ENCODE data around the gene CCDC170. TPM values are rescaled to one million over a fixed set of nuclear protein-coding genes. Genes with fewer than 3 reads are reported as not detected.
"Not testable (repeated sequence)": the region's sequence is repeated elsewhere in the genome, so short reads cannot be mapped to it uniquely, and the experiment has no call there.

CCDC170 gene
- total RNA-seq, 3 donors from 2014 or later (not counting 1 experiment from before 2014, with no cell fraction given), result 0.20 to 0.96 (median 0.25) TPM

GRCh38 chr6:151452750-151453427 lies 40.9 kb upstream of the CCDC170 start:
- intact Hi-C loops (cut with micrococcal nuclease), result loop anchor here (1.0 to 5.0 kb wide), 4 partner anchors 63 to 1530 kb away; partner anchors contain the start of gene FBXO5
- peaks cover 45% of the 10 kb centered on the region in 2 donors for H3K4me1 Mint-ChIP-seq

GRCh38 chr6:151455751-151456398 lies 37.9 kb upstream of the CCDC170 start:
- H3K27ac ChIP-seq (ENCODE audit: low read length); DNase-seq; H3K4me3 Mint-ChIP-seq; H3K27ac Mint-ChIP-seq; H3K4me3 ChIP-seq (ENCODE audit: low read length); intact Hi-C loops (cut with micrococcal nuclease); H3K27me3 ChIP-seq (ENCODE audit: control insufficient read depth, insufficient read depth, low read length); H3K4me1 ChIP-seq (ENCODE audit: control insufficient read depth, insufficient read depth, low read length); ATAC-seq; H3K9me3 ChIP-seq (ENCODE audit: control insufficient read depth, insufficient read depth, low read length); H3K27me3 Mint-ChIP-seq (ENCODE audit: low read depth in 2 of 2); H3K9me3 Mint-ChIP-seq; H3K36me3 Mint-ChIP-seq: not testable (repeated sequence)
- H3K4me1 Mint-ChIP-seq, result peaks cover 44% of the 10 kb centered on the region in 2 donors
- no CpG with 5 or more reads among the region's 10 CpGs for WGBS (ENCODE audit: insufficient coverage)
- H3K36me3 ChIP-seq (ENCODE audit: control insufficient read depth, insufficient read depth, low read length), result peaks cover 16% of the 10 kb centered on the region

More at GRCh38 chr6:151452750-151453427, 40.9 kb upstream of the CCDC170 start:
- Histone ChIP-seq H3K4me1 (ENCODE audit: control insufficient read depth, insufficient read depth, low read length) (peaks cover 4% of the 10 kb centered on the region), H3K9me3 (ENCODE audit: control insufficient read depth, insufficient read depth, low read length) (no peaks in the 10 kb centered on the region), H3K27me3 (ENCODE audit: control insufficient read depth, insufficient read depth, low read length) (no peaks in the 10 kb centered on the region), H3K27ac (ENCODE audit: low read length) (peak overlapping the region; percentile 86), H3K4me3 (ENCODE audit: low read length) (peak overlapping the region; percentile 80), H3K36me3 (ENCODE audit: control insufficient read depth, insufficient read depth, low read length) (no peaks in the 10 kb centered on the region)
- no peak for TF ChIP-seq CTCF (IDR thresholded peaks at IDR 0.05)
- under 1% methylated on average over 24 of the region's 24 CpGs for WGBS (ENCODE audit: insufficient coverage)
- H3K4me3 Mint-ChIP-seq, result peak overlapping the region; percentile 98
- ATAC-seq (no peak), DNase-seq (no peak)
- H3K27me3 Mint-ChIP-seq (ENCODE audit: low read depth in 2 of 2), result no peaks in the 10 kb centered on the region
- H3K36me3 Mint-ChIP-seq, result no peaks in the 10 kb centered on the region
- peak overlapping the region; percentile 90 to 91 for H3K27ac Mint-ChIP-seq
- no peaks in the 10 kb centered on the region for H3K9me3 Mint-ChIP-seq

GRCh38 chr6:151461673-151462072 lies 32.1 kb upstream of the CCDC170 start:
- no peaks in the 10 kb centered on the region for H3K9me3 ChIP-seq (ENCODE audit: control insufficient read depth, insufficient read depth, low read length)
- DNase-seq, result no peak
- ATAC-seq, result no peak
- peaks cover 5 to 12% of the 10 kb centered on the region in 2 donors for H3K4me1 Mint-ChIP-seq
- no peak overlapping the region for H3K4me3 ChIP-seq (ENCODE audit: low read length)
- intact Hi-C loops (cut with micrococcal nuclease), result no loop called here
- WGBS (ENCODE audit: insufficient coverage), result 95% methylated on average over 4 of the region's 4 CpGs
- no peaks in the 10 kb centered on the region for H3K4me1 ChIP-seq (ENCODE audit: control insufficient read depth, insufficient read depth, low read length)
- no peak overlapping the region for H3K4me3 Mint-ChIP-seq
- no peak for TF ChIP-seq CTCF (IDR thresholded peaks at IDR 0.05)
- no peaks in the 10 kb centered on the region for H3K9me3 Mint-ChIP-seq
- H3K27ac ChIP-seq (ENCODE audit: low read length), result no peak overlapping the region
- peaks cover 9% of the 10 kb centered on the region for H3K36me3 Mint-ChIP-seq
- H3K27ac Mint-ChIP-seq, result no peak overlapping the region
- no peaks in the 10 kb centered on the region for H3K27me3 Mint-ChIP-seq (ENCODE audit: low read depth in 2 of 2)
- no peaks in the 10 kb centered on the region for H3K27me3 ChIP-seq (ENCODE audit: control insufficient read depth, insufficient read depth, low read length)
- peaks cover 42% of the 10 kb centered on the region for H3K36me3 ChIP-seq (ENCODE audit: control insufficient read depth, insufficient read depth, low read length)

- H3K4me3 ChIP-seq (ENCODE audit: low read length), result no peak overlapping the region
- H3K27me3 ChIP-seq (ENCODE audit: control insufficient read depth, insufficient read depth, low read length), result no peaks in the 10 kb centered on the region
- ATAC-seq (no peak), DNase-seq (no peak)
- no peak for TF ChIP-seq CTCF (IDR thresholded peaks at IDR 0.05)
- peaks cover 16% of the 10 kb centered on the region for H3K36me3 Mint-ChIP-seq
- no peak overlapping the region for H3K27ac ChIP-seq (ENCODE audit: low read length)
- peak overlapping the region in 1 of 2 donors; percentile 15 for H3K27ac Mint-ChIP-seq
- peaks cover 5 to 11% of the 10 kb centered on the region in 2 donors for H3K4me1 Mint-ChIP-seq
- H3K36me3 ChIP-seq (ENCODE audit: control insufficient read depth, insufficient read depth, low read length), result peaks cover 42% of the 10 kb centered on the region
- no peaks in the 10 kb centered on the region for H3K9me3 ChIP-seq (ENCODE audit: control insufficient read depth, insufficient read depth, low read length)
- H3K27me3 Mint-ChIP-seq (ENCODE audit: low read depth in 2 of 2), result no peaks in the 10 kb centered on the region
- no peaks in the 10 kb centered on the region for H3K9me3 Mint-ChIP-seq
- no peak overlapping the region for H3K4me3 Mint-ChIP-seq
- no peaks in the 10 kb centered on the region for H3K4me1 ChIP-seq (ENCODE audit: control insufficient read depth, insufficient read depth, low read length)
- intact Hi-C loops (cut with micrococcal nuclease), result no loop called here
Measured at GRCh38 chr6:151464702-151465101, 29.1 kb upstream of the CCDC170 start.
